ENCODE measurements around the gene TMEM240.
"Not testable (repeated sequence)": the region's sequence is repeated elsewhere in the genome, so short reads cannot be mapped to it uniquely, and the experiment has no call there.

The TMEM240 gene

DNA sequence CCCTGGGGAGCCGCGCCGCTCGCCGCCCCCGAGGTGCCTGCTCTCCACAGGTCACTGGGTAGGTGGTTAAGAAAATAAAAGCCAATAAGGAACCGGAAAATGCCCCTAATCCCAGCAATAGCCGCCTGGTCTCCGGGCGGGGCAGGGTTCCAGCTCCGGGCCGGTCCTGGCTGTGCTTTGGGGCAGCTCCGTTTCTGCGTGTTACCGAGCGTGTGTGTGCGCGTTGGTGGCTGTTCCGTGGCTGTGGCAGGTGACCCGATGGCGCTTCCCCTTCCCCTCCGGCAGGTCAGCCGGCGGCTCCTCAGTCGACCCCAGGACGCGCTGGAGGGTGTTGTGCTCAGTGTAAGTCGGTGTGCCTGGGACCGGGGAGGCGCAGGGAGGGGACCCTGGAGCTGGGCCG is 17.2 kb downstream of the TMEM240 start:
- not testable (repeated sequence) for FAIRE-seq

DNA sequence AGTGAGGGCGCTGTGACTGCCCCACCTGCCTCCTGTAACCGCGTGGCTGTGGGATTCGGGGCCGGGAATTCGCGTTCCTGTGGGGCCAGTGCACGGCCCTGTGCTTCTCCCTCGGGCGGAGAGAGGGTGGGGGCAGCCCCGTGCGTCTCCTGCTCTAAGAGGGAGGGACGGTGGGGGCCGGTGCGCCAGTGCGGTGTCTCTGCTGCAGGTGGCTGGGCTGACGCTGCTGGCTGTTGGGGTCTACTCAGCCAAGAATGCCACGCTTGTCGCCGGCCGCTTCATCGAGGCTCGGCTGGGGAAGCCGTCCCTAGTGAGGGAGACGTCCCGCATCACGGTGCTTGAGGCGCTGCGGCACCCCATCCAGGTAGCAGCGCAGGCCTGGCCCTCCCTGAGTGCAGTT is 17.9 kb downstream of the TMEM240 start:
- FAIRE-seq = not testable (repeated sequence)

DNA sequence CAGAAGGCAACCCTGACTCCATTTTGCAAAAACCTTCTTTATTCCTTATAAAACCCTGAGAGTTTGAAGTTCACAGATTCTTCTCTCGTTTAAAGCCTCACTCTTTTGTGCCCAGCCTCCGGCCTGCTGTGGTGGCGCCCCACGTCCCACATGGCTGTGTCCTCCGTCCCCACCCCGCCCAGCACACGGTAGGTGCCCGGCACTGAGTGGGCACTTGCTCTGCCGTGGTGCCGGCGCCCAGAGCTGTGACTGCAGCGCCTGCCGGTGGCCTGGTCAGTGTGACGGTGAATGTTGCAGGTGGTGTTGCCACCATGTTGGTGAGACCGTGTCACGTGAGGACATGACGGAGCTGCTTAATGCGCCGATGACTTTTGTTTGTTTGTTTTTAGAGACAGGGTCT is 19.1 kb downstream of the TMEM240 start:
- FAIRE-seq = no peak

DNA sequence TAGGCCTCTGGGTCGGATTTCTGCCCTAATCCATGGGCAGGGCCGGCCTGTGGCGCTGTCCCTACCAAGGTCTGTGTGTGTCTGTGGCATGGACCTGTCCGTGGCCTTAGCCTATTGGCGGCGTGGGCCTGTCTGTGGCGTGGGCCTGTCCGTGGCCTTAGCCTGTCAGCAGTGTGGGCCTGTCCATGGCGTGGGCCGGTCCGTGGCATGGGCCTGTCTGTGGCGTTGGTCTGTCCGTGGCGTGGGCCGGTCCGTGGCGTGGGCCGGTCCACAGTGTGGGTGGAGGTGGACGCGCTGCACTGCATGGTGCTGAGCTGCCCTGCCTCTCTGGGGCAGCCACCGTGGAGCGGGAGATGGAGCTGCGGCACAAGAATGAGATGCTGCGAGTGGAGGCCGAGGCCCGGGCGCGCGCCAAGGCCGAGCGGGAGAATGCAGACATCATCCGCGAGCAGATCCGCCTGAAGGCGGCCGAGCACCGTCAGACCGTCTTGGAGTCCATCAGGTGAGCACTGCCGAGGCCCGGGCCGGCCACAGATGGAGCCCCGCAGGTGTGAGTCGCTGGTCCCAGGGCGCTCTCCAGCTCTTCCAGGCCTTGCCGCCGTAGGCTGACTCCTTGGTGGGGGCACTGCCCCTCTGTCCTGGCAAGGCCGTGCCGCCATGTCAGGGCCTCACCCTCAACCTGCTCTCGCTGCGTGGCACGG is 20.5 kb downstream of the TMEM240 start:
- FAIRE-seq = not testable (repeated sequence)

DNA sequence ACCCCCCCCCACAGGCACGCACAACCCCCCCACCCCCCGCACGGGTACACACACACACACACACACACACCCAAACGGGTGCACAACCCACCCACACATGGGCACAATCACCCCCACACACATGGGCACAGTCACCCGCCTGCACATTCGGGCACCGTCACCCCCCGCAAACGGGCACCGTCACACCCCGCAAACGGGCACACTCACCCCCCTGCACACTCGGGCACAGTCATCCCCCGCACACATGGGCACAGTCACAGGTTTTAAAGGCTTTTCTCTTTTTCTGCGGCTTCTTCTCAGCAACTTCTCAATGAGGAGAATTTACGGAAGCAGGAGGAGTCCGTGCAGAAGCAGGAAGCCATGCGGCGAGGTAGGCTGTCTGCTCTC is 21.8 kb downstream of the TMEM240 start:
- FAIRE-seq = not testable (repeated sequence)

DNA sequence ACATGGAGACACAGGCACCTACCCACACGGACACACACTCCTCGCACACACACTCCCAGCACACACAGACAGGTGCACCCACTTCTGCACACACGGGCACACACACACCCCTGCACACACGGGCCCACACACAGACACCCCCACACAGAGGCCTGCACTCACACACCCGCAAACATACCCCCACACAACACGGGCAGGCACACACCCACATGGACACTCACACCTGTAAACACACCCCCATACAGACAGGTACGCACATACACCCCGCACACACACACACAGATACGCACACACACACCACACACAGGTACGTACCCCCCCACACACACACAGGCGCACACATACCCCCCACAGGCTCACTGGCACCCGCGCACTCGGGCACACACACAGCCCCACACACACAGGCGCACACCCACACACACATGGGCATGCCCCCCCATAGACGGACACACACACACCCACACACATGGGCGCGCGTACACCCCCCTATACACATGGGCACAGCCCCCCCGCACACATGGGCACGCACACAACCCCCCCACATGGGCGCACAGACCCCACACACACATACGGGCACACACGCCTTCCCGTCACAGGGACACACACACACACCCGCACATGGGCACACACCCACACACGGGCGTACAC is 22.3 kb downstream of the TMEM240 start:
- no peak for FAIRE-seq

DNA sequence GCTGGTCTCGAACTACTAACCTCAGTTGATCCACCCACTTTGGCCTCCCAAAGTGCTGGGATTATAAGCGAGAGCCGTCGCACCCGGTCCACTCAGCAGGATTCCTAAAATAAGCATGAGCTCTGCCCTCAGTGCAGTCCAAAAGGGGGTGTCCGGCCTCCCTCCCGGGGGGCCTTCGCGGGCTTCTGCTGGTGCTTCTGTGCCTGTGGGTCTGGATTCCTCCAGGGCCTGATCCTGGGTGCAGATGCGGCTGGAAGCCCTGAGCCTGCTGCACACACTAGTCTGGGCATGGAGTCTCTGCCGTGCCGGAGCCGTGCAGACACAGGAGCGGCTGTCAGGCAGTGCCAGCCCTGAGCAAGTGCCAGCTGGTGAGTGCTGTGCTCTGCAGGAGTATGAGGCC is 23.5 kb downstream of the TMEM240 start:
- FAIRE-seq = not testable (repeated sequence)

DNA sequence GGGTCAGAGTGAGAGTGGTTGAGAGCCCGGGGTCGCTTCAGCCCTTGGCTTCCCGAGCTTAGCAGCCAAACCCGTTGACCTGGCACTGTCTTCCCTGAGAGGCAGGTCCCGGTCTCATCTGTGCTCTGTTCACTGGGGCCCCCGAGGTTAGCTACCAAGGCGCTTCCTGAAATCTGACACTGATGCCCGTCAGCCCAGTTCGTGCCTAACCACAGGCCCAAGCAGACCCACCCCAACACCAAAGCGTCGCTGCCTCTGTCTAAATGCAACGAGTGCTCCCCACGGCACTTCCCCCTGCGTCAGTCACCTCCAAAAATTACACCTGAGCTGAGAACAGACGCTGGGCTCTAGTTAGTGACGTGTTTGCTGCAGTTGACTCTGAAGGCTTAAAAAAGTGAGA is 26.0 kb downstream of the TMEM240 start:
- not testable (repeated sequence) for FAIRE-seq

DNA sequence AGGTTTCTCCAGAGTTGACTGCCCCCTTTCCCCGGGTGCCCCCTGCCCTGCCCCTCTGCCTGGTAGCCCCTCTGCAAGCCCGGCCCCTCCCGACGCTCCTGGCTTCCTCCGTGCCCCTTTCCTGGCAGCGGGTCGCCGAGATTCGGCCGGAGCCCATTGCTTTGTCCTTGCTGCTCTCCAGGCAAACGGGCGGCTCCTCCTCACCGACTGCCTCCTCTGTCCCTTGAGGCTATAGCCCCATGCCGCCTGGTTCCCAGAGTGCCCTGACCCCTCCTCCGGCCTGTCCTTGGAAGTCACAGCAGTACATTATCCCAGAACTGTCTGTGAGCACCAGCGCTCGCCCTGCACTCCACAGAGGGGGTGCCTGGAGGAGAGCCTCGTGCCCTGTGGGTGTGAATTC is 26.7 kb downstream of the TMEM240 start:
- not testable (repeated sequence) for FAIRE-seq

DNA sequence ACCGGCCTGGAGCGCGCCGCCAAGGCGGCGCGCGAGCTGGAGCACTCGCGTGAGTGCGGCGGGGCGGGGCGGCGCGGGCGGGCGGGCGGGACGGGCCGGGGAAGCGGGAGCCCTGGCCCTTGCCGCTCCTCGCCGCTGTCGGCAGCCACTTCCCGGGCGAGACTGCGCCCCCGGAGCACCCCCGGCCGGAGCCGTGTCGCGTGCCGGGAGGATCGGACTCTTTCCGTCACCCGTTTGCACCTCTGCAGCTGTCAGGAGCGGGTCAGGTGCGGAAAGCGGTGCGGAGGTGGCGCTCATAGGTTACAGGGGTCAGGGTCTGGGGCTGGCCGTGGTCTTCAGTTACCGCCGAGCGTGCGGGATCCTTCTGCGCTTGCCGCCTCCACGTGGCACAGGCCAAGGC is 28.0 kb downstream of the TMEM240 start:
- FAIRE-seq = not testable (repeated sequence)

DNA sequence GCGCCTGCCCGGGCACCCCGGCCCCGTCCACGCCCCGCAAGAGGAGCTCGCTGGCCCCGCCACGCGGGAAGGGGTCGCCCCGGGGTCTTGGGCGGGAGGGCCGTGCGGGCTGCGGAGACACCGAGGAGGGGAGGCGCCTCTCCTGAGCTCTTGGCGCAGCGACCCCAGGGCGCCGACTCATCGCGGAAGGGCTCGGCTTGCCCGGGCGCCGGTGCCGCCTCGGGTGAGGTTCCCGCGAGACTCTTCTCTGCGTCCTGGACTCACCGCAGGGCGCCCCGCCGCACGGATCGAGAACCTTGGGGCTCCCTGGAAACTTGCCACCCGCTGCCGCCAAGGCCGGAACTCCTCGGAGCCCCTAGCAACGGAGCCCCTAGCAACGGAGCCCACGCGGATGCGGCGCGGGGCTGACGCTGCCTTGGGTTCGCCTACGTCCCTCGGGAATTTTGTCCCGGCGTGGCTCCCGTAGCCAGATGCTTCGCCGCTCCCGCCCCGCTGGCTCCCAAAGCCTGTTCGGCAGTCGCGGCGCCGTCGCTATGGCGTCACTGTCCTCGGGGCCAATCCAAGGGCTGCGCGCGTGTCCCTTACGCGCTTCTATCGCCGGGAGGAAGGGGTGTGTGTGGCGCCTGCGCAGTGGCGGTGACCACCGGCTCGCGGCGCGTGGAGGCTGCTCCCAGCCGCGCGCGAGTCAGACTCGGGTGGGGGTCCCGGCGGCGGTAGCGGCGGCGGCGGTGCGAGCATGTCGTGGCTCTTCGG is 28.7 kb downstream of the TMEM240 start, which contains the start of gene ATAD3A:
Gene ATAD3A, plus strand, starts transcription at position 630 of the 753 bp plus-strand sequence. Its CDS starts 107 bp downstream, at position 737.
- FAIRE-seq = peak; percentile 9

DNA sequence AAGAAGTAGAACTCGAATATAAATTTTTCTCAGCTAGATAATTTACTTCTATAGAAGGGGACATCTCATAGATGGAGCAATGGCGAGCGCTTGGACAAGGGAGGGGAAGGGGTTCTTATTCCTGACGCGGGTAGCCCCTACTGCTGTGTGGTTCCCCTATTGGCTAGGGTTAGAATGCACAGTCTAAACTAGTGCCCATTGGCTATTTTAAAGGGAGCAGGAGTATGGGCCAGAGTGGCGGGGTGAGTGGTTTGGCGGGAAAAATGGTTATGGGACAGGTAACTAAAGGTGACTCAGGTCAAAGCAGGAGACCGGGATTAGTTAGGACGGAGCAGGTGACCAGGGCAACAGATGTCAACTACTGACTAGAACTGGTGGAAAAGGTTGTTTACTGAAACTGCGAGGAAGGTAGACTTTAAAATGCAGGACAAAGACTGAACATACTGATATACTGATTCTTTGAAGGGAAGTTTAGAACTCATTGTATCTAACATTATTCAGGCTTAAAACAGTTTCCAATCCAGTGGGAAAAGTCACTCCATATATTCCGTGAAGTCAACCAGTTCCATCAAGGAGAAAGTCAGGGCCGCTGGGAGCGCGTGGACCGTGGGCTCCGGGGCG is 29.4 kb downstream of the TMEM240 start:
- no peak for FAIRE-seq

DNA sequence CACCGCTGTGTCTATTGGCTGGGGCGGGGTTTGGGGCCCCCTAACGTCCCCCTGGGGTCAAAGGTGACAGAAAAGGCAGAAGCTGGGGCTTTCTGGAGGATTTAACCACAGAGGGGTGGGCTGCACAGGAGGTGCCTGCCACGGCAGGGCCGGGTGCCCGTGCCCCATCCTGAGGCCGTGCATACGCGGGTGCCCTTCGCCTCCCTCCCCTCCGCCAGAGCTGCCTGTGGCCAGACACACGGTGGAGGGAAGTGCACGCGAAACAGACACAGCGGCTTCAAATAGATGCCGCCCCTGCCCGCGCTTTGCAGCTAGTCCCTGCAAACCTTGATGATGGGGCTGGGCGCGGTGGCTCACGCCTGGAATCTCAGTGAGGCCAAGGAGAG is 31.0 kb downstream of the TMEM240 start:
- not testable (repeated sequence) for FAIRE-seq

DNA sequence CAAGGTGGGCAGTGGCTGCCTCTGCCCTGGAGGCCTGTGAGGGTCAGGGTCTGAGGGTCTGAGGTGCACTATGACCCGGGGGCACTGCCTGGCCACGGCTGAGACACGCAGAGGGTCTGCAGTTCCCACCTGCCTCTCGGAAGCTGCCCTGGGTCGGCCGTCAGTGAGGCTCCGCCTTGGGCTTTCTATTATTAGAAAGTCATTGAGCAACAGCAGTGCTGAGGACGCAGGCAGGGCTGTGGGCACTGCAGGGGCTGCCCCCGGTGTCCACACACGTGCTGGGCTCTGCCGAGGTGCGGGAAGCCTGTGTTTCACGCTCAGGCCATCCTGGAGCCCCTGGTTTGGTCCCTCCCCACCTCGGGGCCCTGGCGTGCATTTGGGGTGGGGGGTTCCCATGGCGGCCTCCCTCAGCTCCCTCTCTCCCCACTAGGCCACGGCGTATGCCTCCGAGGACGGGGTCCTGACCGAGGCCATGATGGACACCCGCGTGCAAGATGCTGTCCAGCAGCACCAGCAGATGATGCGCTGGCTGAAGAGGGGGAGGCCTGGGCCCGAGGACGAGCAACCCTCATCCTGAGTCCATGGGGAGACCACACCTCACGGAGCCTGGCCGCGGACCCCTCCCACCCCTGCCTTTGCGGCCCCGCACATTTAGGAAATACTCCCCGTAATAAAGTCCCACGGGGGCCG is 31.5 kb downstream of the TMEM240 start:
- FAIRE-seq = not testable (repeated sequence)

DNA sequence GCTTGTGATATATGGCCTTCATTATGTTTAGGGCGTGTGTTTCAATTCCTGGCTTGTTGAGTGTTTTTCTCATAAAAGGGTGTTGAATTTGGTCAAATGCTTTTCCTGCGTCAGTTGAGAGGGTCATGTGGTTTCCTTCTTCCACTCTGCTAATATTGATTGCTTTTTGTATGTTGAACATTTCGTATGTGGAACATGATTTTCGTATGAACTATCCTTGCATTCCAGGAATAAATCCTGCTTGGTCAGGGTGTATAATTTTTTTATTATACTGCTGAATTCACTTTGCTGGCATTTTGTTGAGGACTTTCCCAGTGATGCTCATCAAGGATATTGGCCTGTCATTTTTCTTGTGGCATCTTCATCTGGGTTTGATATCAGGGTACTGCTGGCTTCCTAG is 33.1 kb downstream of the TMEM240 start:
- no peak for FAIRE-seq

DNA sequence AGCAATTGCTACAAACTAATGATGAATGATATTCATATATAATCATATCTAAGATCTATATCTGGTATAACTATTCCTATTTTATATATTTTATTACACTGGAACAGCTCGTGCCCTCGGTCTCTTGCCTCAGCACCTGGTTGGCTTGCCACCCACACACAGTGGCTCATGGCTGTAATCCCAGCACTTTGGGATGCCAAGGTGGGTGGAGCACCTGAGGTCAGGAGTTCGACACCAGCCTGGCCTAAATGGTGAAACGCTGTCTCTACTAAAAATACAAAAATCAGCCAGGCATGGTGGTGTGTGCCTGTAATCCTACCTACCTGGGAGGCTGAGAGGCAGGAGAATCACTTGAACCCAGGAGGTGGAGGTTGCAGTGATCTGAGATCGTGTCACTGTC is 34.6 kb downstream of the TMEM240 start:
- FAIRE-seq = not testable (repeated sequence)

DNA sequence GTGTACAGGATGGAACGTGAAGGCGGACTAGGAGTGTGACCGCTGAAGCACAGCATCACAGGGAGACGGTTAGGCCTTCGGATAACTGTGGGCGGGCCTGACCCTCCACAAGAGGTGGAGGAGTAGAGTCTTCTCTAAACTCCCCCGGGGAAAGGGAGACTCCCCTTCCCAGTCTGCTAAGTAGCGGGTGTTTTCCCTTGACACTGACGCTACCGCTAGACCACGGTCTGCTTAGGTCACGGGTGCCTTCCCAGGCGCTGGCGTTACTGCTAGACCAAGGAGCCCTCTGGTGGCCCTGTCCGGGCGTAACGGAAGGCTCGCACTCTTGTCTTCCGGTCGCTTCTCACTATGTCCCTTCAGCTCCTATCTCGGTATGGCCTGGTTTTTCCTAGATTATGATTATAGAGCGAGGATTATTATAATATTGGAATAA is 35.0 kb downstream of the TMEM240 start:
- FAIRE-seq = peak; percentile 88

DNA sequence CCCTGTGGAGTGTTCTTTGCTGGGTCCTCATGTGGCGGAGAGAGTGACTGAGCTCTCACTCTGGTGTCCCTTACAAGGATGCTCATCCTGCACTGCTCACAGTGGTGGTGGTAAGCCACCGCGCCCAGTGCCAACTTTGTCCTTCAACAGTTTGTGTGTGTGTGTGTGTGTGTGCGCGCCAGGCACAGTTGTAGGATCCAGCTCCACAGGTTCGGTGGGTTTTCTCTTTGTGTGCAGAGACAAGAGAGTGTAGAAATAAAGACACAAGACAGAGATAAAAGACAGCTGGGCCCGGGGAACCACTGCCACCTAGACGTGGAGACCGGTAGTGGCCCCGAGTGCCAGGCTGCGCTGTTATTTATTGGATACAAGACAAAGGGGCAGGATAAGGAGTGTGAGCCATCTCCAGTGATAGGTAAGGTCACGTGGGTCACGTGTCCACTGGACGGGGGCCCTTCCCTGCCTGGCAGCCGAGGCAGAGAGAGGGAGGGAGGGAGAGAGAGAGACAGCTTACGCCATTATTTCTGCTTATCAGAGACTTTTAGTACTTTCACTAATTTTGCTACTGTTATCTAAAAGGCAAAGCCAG is 35.6 kb downstream of the TMEM240 start:
- not testable (repeated sequence) for FAIRE-seq

DNA sequence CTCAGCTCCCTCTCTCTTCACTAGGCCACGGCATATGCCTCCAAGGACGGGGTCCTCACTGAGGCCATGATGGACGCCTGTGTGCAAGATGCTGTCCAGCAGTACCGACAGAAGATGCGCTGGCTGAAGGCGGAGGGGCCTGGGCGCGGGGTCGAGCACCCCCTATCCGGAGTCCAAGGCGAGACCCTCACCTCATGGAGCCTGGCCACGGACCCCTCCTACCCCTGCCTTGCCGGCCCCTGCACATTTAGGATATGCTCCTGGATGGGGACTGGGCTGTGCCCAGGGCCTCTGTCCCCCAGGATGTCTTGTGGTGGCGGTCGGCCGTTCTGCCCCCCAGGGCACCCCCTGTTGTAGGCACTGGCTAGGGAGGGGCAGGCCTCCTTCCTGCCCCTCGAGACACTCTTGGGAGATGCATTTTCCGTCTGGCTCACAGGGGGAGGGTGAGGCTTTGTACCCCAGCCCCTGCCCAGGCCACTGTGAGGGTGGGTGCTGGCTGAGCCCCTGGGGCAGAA is 44.9 kb downstream of the TMEM240 start:
- not testable (repeated sequence) for FAIRE-seq

DNA sequence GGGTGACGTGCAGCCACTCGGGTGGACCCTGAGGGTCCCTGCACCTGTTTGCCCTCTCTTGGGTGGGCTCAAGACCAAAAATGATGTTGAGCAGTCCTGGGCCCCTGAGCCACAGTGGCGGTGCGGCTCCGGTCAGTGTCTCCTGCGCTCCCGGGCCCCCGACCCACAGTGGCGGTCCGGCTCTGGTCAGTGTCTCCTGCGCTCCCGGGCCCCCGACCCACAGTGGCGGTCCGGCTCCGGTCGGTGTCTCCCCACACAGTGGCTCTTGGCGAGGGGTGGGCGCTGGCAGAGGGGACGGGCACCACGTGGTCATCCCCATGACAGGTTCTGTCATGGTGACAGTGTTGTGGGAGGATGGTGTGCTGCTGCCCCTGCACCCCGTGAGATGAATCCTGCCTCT is 46.1 kb downstream of the TMEM240 start:
- FAIRE-seq = not testable (repeated sequence)

DNA sequence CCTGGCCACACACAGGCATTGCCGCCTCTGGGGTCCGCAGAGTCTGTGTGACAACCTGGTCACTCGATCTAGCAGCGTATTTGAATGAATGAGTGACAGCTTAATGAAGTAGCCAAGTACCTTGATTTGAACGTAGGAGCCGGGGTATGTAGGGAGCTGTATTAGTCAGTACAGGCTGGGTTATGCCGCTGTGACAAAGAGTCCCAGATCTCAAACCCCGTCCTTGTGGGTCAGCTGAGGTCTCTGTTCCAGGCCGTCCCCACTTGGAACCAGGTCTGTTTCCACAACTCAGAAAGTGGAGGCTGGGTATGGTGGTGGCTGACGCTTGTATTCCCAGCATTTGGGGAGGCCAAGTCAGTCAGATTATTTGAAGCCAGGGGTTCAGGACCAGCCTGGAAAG is 48.8 kb downstream of the TMEM240 start:
- FAIRE-seq = no peak
